SKM-1 (cell line): ENCODE data around the gene ARSB.

ENCODE experiments used
- DNase-seq: peaks from one replicate; lab custom pipeline; 2025; ENCODE audit not compliant: unreplicated experiment; lab: John Stamatoyannopoulos, UW

Gene ARSB

GRCh38 chr5:78810098-78810920 lies 174.8 kb downstream of the ARSB start:
- no peak for DNase-seq

- no peak for DNase-seq
Measured at GRCh38 chr5:78809444-78809843, 175.7 kb downstream of the ARSB start.

- DNase-seq = no peak
Measured at GRCh38 chr5:78808818-78809217, 176.3 kb downstream of the ARSB start.

- DNase-seq = no peak
Measured at GRCh38 chr5:78808380-78808779, 176.7 kb downstream of the ARSB start.

GRCh38 chr5:78806544-78806943 lies 178.6 kb downstream of the ARSB start:
- DNase-seq = no peak

GRCh38 chr5:78805474-78806124 lies 179.5 kb downstream of the ARSB start:
- DNase-seq = no peak

- no peak for DNase-seq
Measured at GRCh38 chr5:78804995-78805394, 180.1 kb downstream of the ARSB start.

- no peak for DNase-seq
Measured at GRCh38 chr5:78803941-78804340, 181.2 kb downstream of the ARSB start.

- DNase-seq = no peak
Measured at GRCh38 chr5:78803353-78803752, 181.8 kb downstream of the ARSB start.

- DNase-seq = no peak
Measured at GRCh38 chr5:78801413-78801812, 183.7 kb downstream of the ARSB start.

GRCh38 chr5:78799266-78800017 lies 185.7 kb downstream of the ARSB start:
- no peak for DNase-seq

- DNase-seq = no peak
Measured at GRCh38 chr5:78798673-78799029, 186.5 kb downstream of the ARSB start.

GRCh38 chr5:78797936-78798672 lies 187.0 kb downstream of the ARSB start:
- no peak for DNase-seq

GRCh38 chr5:78795757-78796156 lies 189.4 kb downstream of the ARSB start:
- no peak for DNase-seq

- DNase-seq = no peak
Measured at GRCh38 chr5:78794693-78795215, 190.4 kb downstream of the ARSB start.

- no peak for DNase-seq
Measured at GRCh38 chr5:78793907-78794662, 191.0 kb downstream of the ARSB start.

GRCh38 chr5:78792345-78793055 lies 192.6 kb downstream of the ARSB start:
- DNase-seq = no peak

GRCh38 chr5:78791501-78792100 lies 193.5 kb downstream of the ARSB start:
- no peak for DNase-seq

- DNase-seq = no peak
Measured at GRCh38 chr5:78787783-78788182, 197.3 kb downstream of the ARSB start.
